IMR-90 (cell line): Measurements from ENCODE around the gene ABHD2. TPM values are rescaled to one million over a fixed set of nuclear protein-coding genes. Genes with fewer than 3 reads are reported as not detected.

Experiments used
- ATAC-seq: fragments of 200-7000 bp; cut with Tn5 transposase; 2 replicates; pipeline ENCODE4 v1.9.1; 2020; ENCODE audit warnings: low read depth, mild to moderate bottlenecking, moderate library complexity
- BruUV-seq: library from RNA; stranded (reverse); fragments of 400-500 nt; replicated peaks from 2 replicates; lab custom pipeline; 2021; lab: Mats Ljungman, UMichigan
- CTCF ChIA-PET: fragments of 300-600 bp; formaldehyde crosslinking; extraction: SDS; loops from one replicate; lab custom pipeline; 2021; ENCODE audit warnings: antibody characterized with exemption; lab: Yijun Ruan, JAX
- POLR2A ChIA-PET: fragments of 300-600 bp; sonication (Branson Sonifier 250); formaldehyde crosslinking; loops from one replicate; lab custom pipeline; 2022; ENCODE audit warnings: antibody characterized with exemption; ENCODE audit not compliant: unreplicated experiment; lab: Charles Lee
- DNase-seq: peaks from one replicate; pipeline ENCODE4 v3.0.0; 2013
- H2AFZ ChIP-seq: replicated peaks from 2 replicates; pipeline ENCODE3; 2013; ENCODE audit warnings: low read length, mild to moderate bottlenecking; ENCODE audit not compliant: poor library complexity
- H2AK5ac ChIP-seq: 2 replicates; pipeline ENCODE4 v1.6.1; 2013; ENCODE audit warnings: low read depth, low read length, inconsistent platforms
- H2AK9ac ChIP-seq: replicated peaks from 2 replicates; pipeline ENCODE3; 2013; ENCODE audit warnings: mild to moderate bottlenecking, low read depth, low read length, moderate library complexity; ENCODE audit not compliant: poor library complexity
- H2BK120ac ChIP-seq: 2 replicates; pipeline ENCODE4 v1.6.1; 2013; ENCODE audit warnings: low read depth, low read length, inconsistent platforms
- H2BK15ac ChIP-seq: 3 replicates; pipeline ENCODE4 v1.6.1; 2013; ENCODE audit warnings: low read depth, low read length, inconsistent platforms
- H2BK20ac ChIP-seq: 2 replicates; pipeline ENCODE4 v1.6.1; 2013; ENCODE audit warnings: low read depth, mild to moderate bottlenecking, inconsistent platforms, low read length, moderate library complexity
- H2BK5ac ChIP-seq: 2 replicates; pipeline ENCODE4 v1.6.1; 2013; ENCODE audit warnings: mild to moderate bottlenecking, low read depth, low read length, inconsistent platforms; ENCODE audit not compliant: poor library complexity, severe bottlenecking
- H3K14ac ChIP-seq: replicated peaks from 2 replicates; pipeline ENCODE4 v1.6.1; 2013; ENCODE audit warnings: low read depth, low read length, inconsistent platforms
- H3K18ac ChIP-seq: 2 replicates; pipeline ENCODE4 v1.6.1; 2013; ENCODE audit warnings: low read depth, low read length, control low read depth
- H3K23ac ChIP-seq: 2 replicates; pipeline ENCODE4 v1.6.1; 2013; ENCODE audit warnings: low read depth, low read length, inconsistent platforms
- H3K27ac ChIP-seq: 2 replicates; pipeline ENCODE4 v1.5.1; 2013; ENCODE audit warnings: mild to moderate bottlenecking, control low read depth, low read length; ENCODE audit not compliant: insufficient read depth
- H3K27me3 ChIP-seq: 2 replicates; pipeline ENCODE4 v1.6.1; 2013; ENCODE audit warnings: low read length; ENCODE audit not compliant: control insufficient read depth, insufficient read depth
- H3K36me3 ChIP-seq: 2 replicates; pipeline ENCODE4 v1.6.1; 2013; ENCODE audit warnings: low read length, mixed read lengths; ENCODE audit not compliant: control insufficient read depth, insufficient read depth
- H3K4ac ChIP-seq: 2 replicates; pipeline ENCODE4 v1.6.1; 2013; ENCODE audit warnings: low read depth, low read length, inconsistent platforms
- H3K4me1 ChIP-seq: 2 replicates; pipeline ENCODE4 v1.6.1; 2013; ENCODE audit warnings: low read length, mixed read lengths; ENCODE audit not compliant: control insufficient read depth, insufficient read depth
- H3K4me2 ChIP-seq: 2 replicates; pipeline ENCODE4 v1.6.1; 2013; ENCODE audit warnings: low read depth, mild to moderate bottlenecking, control low read depth, low read length, moderate library complexity
- H3K4me3 ChIP-seq: 2 replicates; pipeline ENCODE4 v1.5.1; 2013; ENCODE audit warnings: low read depth, mild to moderate bottlenecking, control low read depth, low read length, moderate library complexity; ENCODE audit not compliant: insufficient read depth
- H3K56ac ChIP-seq: 2 replicates; pipeline ENCODE4 v1.6.1; 2013; ENCODE audit warnings: low read length, inconsistent platforms; ENCODE audit not compliant: insufficient read depth; ENCODE audit errors: extremely low read depth
- H3K79me1 ChIP-seq, 2 experiments: 2 replicates each; pipeline ENCODE4 v1.6.1; 2013; ENCODE audit warnings: low read length in 2 of 2, inconsistent platforms in 1 of 2, low read depth in 1 of 2
- H3K9ac ChIP-seq: 2 replicates; pipeline ENCODE4 v1.6.1; 2013; ENCODE audit warnings: low read depth, low read length, control low read depth
- H3K9me1 ChIP-seq: 2 replicates; pipeline ENCODE4 v1.6.1; 2013; ENCODE audit warnings: low read length, inconsistent platforms; ENCODE audit not compliant: insufficient read depth
- H3K9me3 ChIP-seq: 2 replicates; pipeline ENCODE4 v1.6.1; 2013; ENCODE audit warnings: low read length; ENCODE audit not compliant: control insufficient read depth, insufficient read depth
- H4K20me1 ChIP-seq: 2 replicates; pipeline ENCODE4 v1.6.1; 2013; ENCODE audit warnings: low read length, inconsistent platforms; ENCODE audit not compliant: insufficient read depth
- H4K5ac ChIP-seq: 2 replicates; pipeline ENCODE4 v1.6.1; 2013; ENCODE audit warnings: mild to moderate bottlenecking, low read depth, low read length, control low read depth
- H4K8ac ChIP-seq, 2 experiments: 2 replicates each; pipeline ENCODE4 v1.6.1; 2013; ENCODE audit warnings: low read depth in 2 of 2, low read length in 2 of 2, control low read depth in 1 of 2, inconsistent platforms in 1 of 2
- H4K91ac ChIP-seq: 2 replicates; pipeline ENCODE4 v1.6.1; 2013; ENCODE audit warnings: low read depth, low read length, inconsistent platforms; ENCODE audit not compliant: insufficient read depth
- BHLHE40 ChIP-seq: fragments of 150-350 bp; IDR thresholded peaks from 2 replicates; pipeline ENCODE4 v1.6.1; 2016; ENCODE audit warnings: mild to moderate bottlenecking, low read depth, low read length
- MAFK ChIP-seq: IDR thresholded peaks from 2 replicates; pipeline ENCODE4 v1.6.1; 2012; ENCODE audit warnings: low read depth, low read length, improper control_type of control experiment
- MAZ ChIP-seq: IDR thresholded peaks from 2 replicates; pipeline ENCODE4 v1.6.1; 2012; ENCODE audit warnings: low read depth, mild to moderate bottlenecking, low read length, improper control_type of control experiment, moderate library complexity, borderline replicate concordance
- MXI1 ChIP-seq: IDR thresholded peaks from 2 replicates; pipeline ENCODE4 v1.6.1; 2012; ENCODE audit warnings: low read depth, mild to moderate bottlenecking, low read length, moderate library complexity, borderline replicate concordance
- POLR2A ChIP-seq: IDR thresholded peaks from 2 replicates; pipeline ENCODE4 v1.6.1; 2012; ENCODE audit warnings: mild to moderate bottlenecking, low read depth, low read length
- RAD21 ChIP-seq: IDR thresholded peaks from 2 replicates; pipeline ENCODE4 v1.6.1; 2012; ENCODE audit warnings: low read length, improper control_type of control experiment
- SMC3 ChIP-seq: fragments of 150-350 bp; IDR thresholded peaks from 2 replicates; pipeline ENCODE4 v1.6.1; 2016; ENCODE audit warnings: low read depth, mild to moderate bottlenecking, antibody characterized with exemption, low read length, moderate library complexity
- WGBS, 2 experiments: methylation state at CpG; one replicate each; pipeline versions ENCODE4 v1.1.5 to v1.1.7; 2013; ENCODE audit warnings: missing lambda C conversion rate in 2 of 2; ENCODE audit not compliant: insufficient read length in 1 of 2; ENCODE audit errors: extremely low coverage in 2 of 2; 5-methylcytosine and 5-hydroxymethylcytosine counted together
- dilution Hi-C: fragments of 300-500 bp; cut with HindIII; formaldehyde crosslinking; loops from one replicate; pipeline ENCODE4 v1.14.3; 2018; ENCODE audit warnings: low sequenced_read_pairs; ENCODE audit not compliant: unreplicated experiment
- in situ Hi-C: fragments of 300-500 bp; cut with MboI; formaldehyde crosslinking; loops from 3 replicates; pipeline ENCODE4 v1.14.3; 2019; ENCODE audit warnings: low sequenced_read_pairs, inconsistent platforms, mixed read lengths
- intact Hi-C: fragments of 100-400 bp; cut with micrococcal nuclease; formaldehyde crosslinking; loops from 2 replicates; pipeline ENCODE4 v1.10.0; 2022
- polyA plus RNA-seq, 3 experiments: library from polyadenylated mRNA; depleted of rRNA; stranded (reverse); fragments of >200 nt; gene quantifications; 2 replicates each; pipeline ENCODE4 v1.2.3, GENCODE V29; 2012; ENCODE audit warnings: low replicate concordance in 1 of 3
- total RNA-seq: library from RNA; depleted of rRNA; stranded (reverse); fragments of >200 nt; gene quantifications from 2 replicates; pipeline ENCODE4 v1.2.3, GENCODE V29; 2012
- TF ChIP-seq, protein P1 (sequence below): conservative IDR thresholded peaks from 2 replicates; pipeline ENCODE4 v1.5.1; 2012; ENCODE audit warnings: mild to moderate bottlenecking, low read depth, low read length, improper control_type of control experiment

ABHD2 gene
- total and polyA plus RNA-seq, 2 of the 4 experiments (the other 2 are of a cell fraction), result 31.2 to 62.9 TPM

GRCh38 chr15:89217031-89217430, 128.8 kb downstream of the ABHD2 start:
- Histone ChIP-seq H4K8ac (no peak overlapping the region), H3K18ac (no peak overlapping the region), H4K20me1 (no peaks in the 10 kb centered on the region), H3K27me3 (peaks cover 32% of the 10 kb centered on the region), H4K5ac (no peak overlapping the region), H4K91ac (no peak overlapping the region), H2AK9ac (no peak overlapping the region), H3K27ac (no peak overlapping the region), H3K36me3 (no peaks in the 10 kb centered on the region), H2BK20ac (no peak overlapping the region), H3K4me3 (no peak overlapping the region), H2BK15ac (no peak overlapping the region), H3K4me2 (no peak overlapping the region), H2BK120ac (no peak overlapping the region), H3K4ac (no peak overlapping the region), H2AK5ac (no peak overlapping the region), H3K9me1 (no peaks in the 10 kb centered on the region), H3K14ac (no peak overlapping the region), H2AFZ (no peak overlapping the region), H3K9ac (no peak overlapping the region), H3K79me1 (no peaks in the 10 kb centered on the region), H3K4me1 (no peaks in the 10 kb centered on the region), H3K9me3 (no peaks in the 10 kb centered on the region), H3K23ac (no peak overlapping the region), H2BK5ac (no peak overlapping the region), H3K56ac (no peak overlapping the region)
- no TSS peak for BruUV-seq
- in situ Hi-C loops, result no loop called here
- ChIA-PET CTCF (interaction anchor here (1.7 kb wide), 1 partner anchor 10 kb away, joined by 5 read pairs; no protein-coding TSS in a partner anchor), POLR2A (no interaction called here)
- intact Hi-C loops, result no loop called here
- no peak for ATAC-seq
- 93% methylated on average over 7 of the region's 20 CpGs; no CpG with 5 or more reads in 1 of the 2 experiments for WGBS, 2 experiments
- dilution Hi-C loops, result no loop called here
- TF ChIP-seq MXI1, result no peak
- TF ChIP-seq SMC3, result no peak
- no peak for TF ChIP-seq BHLHE40
- TF ChIP-seq MAZ, result no peak
- TF ChIP-seq, protein P1, sequence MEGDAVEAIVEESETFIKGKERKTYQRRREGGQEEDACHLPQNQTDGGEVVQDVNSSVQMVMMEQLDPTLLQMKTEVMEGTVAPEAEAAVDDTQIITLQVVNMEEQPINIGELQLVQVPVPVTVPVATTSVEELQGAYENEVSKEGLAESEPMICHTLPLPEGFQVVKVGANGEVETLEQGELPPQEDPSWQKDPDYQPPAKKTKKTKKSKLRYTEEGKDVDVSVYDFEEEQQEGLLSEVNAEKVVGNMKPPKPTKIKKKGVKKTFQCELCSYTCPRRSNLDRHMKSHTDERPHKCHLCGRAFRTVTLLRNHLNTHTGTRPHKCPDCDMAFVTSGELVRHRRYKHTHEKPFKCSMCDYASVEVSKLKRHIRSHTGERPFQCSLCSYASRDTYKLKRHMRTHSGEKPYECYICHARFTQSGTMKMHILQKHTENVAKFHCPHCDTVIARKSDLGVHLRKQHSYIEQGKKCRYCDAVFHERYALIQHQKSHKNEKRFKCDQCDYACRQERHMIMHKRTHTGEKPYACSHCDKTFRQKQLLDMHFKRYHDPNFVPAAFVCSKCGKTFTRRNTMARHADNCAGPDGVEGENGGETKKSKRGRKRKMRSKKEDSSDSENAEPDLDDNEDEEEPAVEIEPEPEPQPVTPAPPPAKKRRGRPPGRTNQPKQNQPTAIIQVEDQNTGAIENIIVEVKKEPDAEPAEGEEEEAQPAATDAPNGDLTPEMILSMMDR, result no peak
- no peak for TF ChIP-seq MAFK
- TF ChIP-seq POLR2A, result no peak
- no peak for TF ChIP-seq RAD21
- DNase-seq, result no peak
